Occipital lobe (tissue), 2 donors: ENCODE results near the gene MYO3B. TPM values are rescaled to one million over a fixed set of nuclear protein-coding genes. Genes with fewer than 3 reads are reported as not detected.
A peak's percentile ranks its signal among the peaks of the same experiment; 100 is the strongest.
"Not testable (repeated sequence)": the region's sequence is repeated elsewhere in the genome, so short reads cannot be mapped to it uniquely, and the experiment has no call there.

Source experiments
- DNase-seq: peaks from one replicate; lab custom pipeline; 2025; lab: John Stamatoyannopoulos, UW
- total RNA-seq: library from RNA; depleted of rRNA; stranded (reverse); fragments of >200 nt; gene quantifications from one replicate; pipeline ENCODE4 v1.2.3, GENCODE V29; 2014

The MYO3B gene
- total RNA-seq, 1 donor from 2014 or later, result 0.16 TPM

DNA sequence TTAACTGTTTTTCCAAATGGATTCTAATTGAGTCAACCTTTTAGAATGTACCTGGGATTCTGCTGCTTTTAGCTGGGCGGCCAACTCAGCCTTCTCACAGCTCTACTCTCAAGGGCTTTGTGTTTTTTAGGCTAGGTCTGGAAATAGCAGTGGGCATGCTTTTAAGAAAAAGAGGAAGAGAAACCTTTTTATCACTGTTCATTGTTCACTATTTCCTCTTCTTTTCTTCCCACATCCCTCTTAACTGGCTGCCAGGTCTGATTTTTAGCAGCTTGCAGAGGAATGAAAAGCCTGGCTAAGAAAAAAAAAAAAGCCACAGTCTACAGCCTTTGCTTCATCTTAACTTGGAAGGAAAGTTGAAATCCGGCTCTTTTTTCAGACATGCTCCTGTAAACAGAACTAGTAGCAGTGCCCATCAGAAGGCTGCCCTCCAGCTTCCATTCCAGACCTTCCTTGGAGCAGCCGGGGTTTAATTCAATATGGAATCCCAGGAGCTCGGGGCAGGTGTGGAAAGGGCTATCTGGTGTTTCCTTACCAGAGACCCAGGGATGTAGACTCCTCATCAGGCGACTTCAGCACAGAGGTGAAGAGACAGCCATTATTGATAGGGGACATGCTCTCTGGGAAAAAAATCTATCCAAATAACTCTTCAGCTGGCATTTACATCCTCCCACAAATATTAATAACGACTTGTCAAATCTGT, 230.7 kb downstream of the MYO3B start:
- no peak for DNase-seq

DNA sequence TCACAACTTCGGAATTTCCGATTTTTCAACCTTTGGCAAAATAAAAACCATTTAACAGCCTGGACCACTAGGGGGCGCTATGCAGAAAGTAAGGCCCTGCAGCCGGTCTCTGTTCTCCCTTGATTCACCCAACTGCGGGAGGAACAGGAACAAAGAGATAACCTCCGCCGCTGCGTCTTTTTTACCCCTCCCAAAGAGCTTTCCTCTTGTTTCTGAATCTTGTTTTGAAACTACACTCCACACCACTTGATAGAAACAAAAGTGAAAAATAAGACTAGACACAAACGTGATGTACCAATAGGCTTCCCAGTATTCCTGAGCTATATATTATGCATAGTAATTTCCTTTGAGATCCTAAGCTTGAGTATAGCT, 231.2 kb downstream of the MYO3B start:
- peak; percentile 5 for DNase-seq

GRCh38 chr2:170411660-170412059, 233.7 kb downstream of the MYO3B start:
- DNase-seq, result no peak

DNA sequence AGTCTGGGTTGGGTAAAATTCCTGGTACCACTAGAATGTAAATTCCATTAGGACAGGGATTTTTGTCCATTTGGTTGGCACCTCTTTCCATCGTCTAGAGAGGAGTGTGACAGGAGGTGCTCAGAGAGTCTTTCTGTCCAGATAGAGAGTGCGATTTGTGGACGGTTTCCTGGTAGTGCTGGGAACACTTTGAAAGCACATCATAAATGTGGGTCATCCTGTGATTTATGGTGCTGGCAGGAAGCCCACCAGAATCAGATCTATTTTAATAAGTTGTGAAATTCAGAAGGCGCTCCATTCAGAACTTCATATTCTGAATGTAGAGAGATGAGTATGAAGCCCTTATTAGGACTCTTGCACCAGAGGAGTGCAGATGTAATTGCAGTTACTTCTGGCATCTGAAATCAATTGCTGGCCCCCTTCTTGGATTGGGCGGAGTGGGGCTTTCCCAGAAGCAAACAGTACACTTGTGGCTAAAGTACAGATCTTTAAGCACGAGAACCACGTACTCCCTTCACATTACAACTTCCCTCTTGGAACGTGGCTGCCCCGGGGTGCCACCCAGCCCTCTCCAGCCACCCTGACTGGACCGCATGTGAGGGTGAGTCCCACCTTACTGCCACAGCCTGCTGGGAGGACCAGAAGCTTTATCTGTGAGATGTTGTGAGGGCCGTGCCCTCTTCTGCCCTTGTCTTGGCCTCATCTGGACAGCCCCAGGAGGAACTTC, 243.2 kb downstream of the MYO3B start:
- no peak for DNase-seq

DNA sequence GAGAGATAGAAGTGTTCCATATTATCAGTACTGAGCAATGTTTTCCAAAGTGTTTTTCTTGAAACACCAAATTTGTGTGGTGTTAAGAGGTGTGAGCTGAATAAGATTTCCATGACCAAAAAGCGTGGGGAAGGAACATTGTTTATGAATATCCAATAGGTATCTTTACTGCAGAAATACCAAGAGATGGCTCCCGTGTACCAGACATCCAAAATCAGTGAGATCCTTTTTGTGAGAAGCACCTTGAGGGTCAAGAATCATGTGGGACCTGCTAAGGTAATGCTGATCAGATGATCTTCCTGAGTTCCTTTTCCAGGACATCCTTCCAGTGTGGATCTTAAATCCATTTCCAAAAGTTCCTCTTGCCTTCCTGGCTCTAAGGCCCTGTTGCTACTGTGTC, 246.0 kb downstream of the MYO3B start:
- DNase-seq, result no peak

GRCh38 chr2:170425281-170425751, 247.4 kb downstream of the MYO3B start:
- DNase-seq, result no peak

DNA sequence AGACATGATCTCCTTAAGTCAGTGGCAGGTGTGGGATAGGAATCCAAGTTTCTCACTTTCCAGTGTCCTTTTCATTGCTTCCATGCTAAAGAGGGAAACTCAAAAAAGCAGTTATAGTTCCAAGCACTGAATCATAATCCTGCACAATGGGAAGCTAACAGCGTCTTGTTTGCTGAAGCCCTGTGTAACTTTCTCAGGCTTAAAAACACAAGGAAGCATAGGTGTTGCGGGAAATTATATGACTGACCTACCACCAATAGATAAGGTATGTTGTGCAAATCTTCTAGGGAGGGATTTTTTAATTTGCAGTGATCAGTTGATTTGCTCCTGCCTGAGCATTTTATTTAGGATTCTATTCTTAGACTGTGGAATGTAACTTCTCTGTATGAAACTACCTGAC, 250.9 kb downstream of the MYO3B start:
- DNase-seq, result no peak

GRCh38 chr2:170432823-170433222, 254.9 kb downstream of the MYO3B start:
- DNase-seq, result no peak

DNA sequence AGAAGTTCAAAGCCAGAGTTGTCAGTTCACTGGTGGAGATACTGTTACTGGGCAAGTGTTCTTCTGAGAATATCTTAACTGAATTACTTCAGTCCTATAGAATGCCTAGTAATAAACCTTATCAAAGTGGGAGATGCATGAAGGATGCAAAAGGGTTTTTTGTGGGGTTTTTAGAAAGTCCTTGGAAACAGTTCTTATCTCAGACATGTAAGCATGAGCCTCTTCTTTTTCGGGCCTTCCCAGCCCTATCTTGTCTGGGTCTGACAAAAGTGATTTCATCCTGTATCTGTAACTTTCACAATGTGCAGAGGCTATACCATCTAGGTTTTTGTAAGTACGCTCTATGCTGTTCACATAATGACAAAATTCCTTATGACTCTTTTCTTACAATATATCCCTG, 255.5 kb downstream of the MYO3B start:
- DNase-seq, result no peak

- not testable (repeated sequence) for DNase-seq
These were observed 256.4 kb downstream of the MYO3B start for GRCh38 chr2:170434396-170434795.

DNA sequence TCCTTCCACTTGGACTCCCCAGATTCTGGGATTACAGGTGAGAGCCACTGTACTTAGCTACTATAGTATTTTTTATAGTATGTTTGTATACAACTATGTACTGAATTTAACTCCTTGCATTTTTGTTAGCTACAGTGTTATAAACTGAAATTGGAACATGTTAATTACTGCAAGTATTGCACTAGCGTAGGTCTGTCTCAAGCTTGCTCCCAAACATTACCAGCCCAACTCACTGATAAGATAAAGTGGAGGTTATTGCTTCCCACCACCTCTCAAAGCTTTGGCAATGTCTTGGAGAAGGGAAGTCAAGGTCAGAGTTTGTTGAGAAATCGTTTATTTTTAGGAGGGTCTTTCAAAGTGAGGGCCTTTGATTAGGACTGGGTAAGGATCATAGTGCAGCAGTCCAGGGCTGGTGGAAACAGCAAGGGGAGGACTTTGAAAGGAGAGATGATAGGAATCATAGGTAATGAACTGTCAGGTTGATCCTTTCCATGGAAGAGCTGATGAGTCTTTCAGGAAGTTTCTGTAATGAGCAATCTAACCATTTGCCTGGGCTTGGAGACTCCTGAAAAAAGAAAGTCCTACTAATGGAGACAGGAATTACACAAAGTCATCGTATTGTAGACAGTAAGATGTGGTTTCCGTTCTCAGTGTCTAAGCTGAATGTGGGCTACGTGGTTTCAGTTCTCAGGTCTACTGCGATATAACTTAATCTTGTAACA, 257.1 kb downstream of the MYO3B start:
- no peak for DNase-seq

DNA sequence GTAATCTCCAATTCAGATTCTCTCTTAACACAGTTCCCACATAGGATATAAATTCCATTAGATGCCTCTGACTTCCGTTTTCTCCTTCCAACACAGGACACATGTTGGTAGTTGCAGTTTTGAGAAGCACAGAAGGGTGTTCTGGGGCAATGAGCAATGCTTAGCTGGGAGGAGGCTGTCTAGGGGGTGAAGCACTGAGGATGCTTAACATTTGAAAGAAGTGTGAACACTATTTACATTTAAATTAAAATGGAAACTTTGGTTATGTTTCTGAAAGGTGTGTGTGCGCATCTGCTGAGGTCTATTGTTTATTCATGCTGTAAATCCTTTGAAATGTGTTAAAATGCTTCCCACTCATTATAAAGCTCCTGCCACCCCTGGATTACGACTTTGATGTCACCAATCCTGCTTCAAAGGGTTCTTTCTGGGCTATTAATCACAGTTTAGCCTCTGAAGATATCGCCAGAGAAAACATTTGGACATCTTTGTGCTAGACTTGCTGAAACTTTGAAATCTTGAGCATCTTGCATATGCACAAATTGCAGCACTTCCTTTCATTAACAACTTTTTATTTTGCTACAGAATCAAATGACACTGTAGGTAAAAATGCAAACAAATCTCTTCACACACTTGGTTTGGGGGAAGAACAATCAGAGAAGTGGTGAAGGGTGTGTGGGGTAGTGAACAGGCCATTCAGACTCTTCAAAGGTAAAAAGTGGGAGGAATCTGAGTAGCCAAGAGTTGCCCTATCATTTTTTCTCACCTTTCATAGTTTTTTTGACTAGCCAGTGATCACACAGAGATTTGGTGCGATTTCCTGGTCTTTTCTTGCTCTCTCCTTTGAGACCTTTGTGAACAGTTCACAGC, 258.4 kb downstream of the MYO3B start:
- no peak for DNase-seq

DNA sequence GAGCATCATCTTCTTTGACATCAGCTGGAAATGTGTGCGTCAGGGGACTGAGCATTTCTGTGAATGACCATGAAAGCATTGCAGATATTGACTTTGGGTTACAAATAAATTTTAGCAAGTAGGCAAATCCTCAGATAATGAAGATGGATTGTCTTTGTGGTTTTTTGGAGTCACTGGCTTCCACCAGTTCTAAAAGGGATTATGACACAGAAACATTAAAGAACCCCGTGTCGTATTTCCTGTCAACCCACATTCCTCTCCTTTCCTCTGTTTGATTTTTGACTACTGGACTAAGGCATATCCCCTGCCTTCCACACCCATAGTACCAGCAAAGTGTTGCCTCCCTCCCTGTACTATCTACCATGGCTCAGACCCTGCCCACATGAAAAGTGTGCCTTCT, 268.1 kb downstream of the MYO3B start:
- no peak for DNase-seq

DNA sequence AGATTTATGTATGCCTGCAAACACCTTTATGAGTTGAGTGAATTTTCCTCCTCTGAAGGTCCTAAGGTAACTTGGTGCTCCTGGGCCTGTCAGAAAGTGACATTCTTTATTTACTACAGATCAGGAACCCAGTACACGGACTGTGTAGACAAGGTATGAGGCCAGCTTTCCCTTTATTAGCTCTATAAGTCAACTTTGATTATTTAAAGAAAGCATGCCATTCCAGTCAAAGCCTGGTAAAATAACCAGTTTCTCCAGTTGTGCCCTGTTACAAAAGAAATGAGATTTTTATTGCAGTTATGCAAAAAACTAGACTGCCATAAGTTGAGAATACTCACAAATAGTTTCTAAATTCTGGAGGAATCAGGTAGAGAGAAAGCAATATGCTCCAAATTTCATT, 271.1 kb downstream of the MYO3B start:
- no peak for DNase-seq

GRCh38 chr2:170454471-170455372, 276.8 kb downstream of the MYO3B start:
- DNase-seq, result no peak

DNA sequence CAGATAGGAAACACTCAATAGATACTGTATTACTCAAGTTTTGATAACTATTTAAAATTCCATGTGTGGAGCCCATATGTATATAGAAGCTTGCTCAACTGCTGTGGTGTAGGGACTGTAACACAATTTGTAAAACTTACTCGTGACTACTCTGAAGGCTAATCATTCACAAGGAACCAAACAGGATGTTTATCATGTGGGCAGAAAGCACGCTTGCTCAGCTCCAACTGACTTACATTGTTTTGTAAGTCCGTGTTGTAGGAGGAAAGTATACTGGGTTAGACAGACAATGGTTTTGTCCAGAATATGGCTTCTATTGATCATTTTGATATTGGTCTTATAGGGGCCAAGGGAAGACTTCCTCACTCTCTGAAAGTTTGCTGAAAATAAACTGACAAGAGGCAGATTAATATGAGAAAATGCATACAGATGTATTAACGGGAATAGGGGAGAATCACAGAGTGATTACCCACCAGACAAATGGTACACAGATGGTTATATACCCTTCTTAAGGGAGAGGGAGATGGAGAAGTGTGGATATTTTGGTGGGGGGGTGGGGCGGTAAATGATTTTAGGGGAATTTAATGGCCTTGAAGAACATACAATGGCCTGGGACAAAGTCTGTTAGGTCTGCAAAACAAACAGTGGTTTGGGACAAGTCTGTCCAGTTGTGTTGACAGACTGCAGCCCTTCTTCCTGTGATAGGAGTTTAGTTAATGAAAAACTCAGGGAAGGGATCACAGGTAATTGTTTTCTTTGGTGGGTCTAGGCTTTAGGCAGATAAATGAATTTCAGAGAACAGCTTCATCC, 277.9 kb downstream of the MYO3B start:
- no peak for DNase-seq

- no peak for DNase-seq
These were observed 279.0 kb downstream of the MYO3B start for GRCh38 chr2:170456914-170457313.

GRCh38 chr2:170457742-170458141, 279.8 kb downstream of the MYO3B start:
- DNase-seq, result no peak

DNA sequence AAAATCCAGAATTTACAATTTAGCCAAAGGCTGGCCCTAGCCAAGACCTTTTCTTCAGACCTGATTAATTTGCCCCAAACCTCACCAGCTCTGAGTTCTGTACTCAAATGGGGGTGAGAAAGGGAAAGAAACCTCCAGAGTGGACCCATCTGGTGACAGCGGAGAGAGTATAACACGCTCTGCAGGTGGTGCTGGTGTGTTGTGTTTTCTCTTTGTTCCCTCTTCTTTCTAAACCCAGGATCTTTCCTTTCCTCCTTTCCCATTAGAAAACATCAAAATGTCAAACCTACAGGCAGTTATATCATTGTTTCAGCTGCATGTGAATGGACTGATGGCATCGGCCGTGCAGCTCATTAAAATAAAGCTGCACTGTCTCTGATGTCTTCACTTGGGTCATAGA, 283.9 kb downstream of the MYO3B start:
- no peak for DNase-seq
